Muscle layer of colon (tissue), 2 donors: ENCODE results near the gene CCL4.
"Not testable (repeated sequence)": the region's sequence is repeated elsewhere in the genome, so short reads cannot be mapped to it uniquely, and the experiment has no call there.

Experiments used
- H3K27ac ChIP-seq: one replicate; pipeline ENCODE4 v1.7.0; 2013; ENCODE audit warnings: low read depth, mild to moderate bottlenecking, low read length, moderate library complexity
- H3K27me3 ChIP-seq, 2 donors: one replicate each; pipeline ENCODE4 v1.7.0; 2013; ENCODE audit warnings: low read length in 2 of 2, mild to moderate bottlenecking in 2 of 2; ENCODE audit not compliant: insufficient read depth in 2 of 2, control insufficient read depth in 1 of 2
- H3K36me3 ChIP-seq: one replicate; pipeline ENCODE4 v1.7.0; 2013; ENCODE audit warnings: mild to moderate bottlenecking, low read length; ENCODE audit not compliant: insufficient read depth
- H3K4me1 ChIP-seq: one replicate; pipeline ENCODE4 v1.7.0; 2013; ENCODE audit warnings: mild to moderate bottlenecking, low read length; ENCODE audit not compliant: insufficient read depth
- H3K4me3 ChIP-seq, 2 donors: one replicate each; pipeline ENCODE4 v1.7.0; 2013; ENCODE audit warnings: low read length in 2 of 2, low read depth in 1 of 2, mild to moderate bottlenecking in 1 of 2, moderate library complexity in 1 of 2
- H3K9ac ChIP-seq: one replicate; pipeline ENCODE4 v1.7.0; 2013; ENCODE audit warnings: low read length
- H3K9me3 ChIP-seq: one replicate; pipeline ENCODE4 v1.7.0; 2013; ENCODE audit warnings: mild to moderate bottlenecking, low read length
- donor health status: abdominal sarcoma.
- donor health status: Adenocarcinoma of cecum.

The CCL4 gene

DNA sequence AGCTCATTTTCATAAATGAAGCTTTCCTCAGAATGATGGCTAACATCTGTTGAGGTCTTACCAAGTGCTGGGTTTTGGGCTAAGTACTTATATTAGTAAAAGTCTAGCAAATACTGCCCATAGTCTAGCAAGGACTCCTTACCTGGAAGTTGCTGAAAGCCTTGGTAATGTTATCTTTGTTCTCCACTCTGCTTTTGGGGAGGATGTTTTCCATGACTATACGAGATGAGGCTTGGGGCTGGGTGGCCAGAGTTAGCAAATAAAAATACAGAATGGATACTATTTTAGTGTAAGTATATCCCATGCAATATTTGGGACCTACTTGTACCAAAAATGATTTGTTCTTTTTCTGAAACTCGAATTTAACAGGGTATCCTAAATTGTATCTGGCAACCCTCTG, 31.9 kb upstream of the CCL4 start:
- Histone ChIP-seq H3K27me3 (no peaks in the 10 kb centered on the region), H3K4me1 (no peaks in the 10 kb centered on the region), H3K4me3 (no peak overlapping the region), H3K36me3 (no peaks in the 10 kb centered on the region), H3K27ac (no peak overlapping the region), H3K9ac (no peak overlapping the region), H3K9me3 (no peaks in the 10 kb centered on the region)

DNA sequence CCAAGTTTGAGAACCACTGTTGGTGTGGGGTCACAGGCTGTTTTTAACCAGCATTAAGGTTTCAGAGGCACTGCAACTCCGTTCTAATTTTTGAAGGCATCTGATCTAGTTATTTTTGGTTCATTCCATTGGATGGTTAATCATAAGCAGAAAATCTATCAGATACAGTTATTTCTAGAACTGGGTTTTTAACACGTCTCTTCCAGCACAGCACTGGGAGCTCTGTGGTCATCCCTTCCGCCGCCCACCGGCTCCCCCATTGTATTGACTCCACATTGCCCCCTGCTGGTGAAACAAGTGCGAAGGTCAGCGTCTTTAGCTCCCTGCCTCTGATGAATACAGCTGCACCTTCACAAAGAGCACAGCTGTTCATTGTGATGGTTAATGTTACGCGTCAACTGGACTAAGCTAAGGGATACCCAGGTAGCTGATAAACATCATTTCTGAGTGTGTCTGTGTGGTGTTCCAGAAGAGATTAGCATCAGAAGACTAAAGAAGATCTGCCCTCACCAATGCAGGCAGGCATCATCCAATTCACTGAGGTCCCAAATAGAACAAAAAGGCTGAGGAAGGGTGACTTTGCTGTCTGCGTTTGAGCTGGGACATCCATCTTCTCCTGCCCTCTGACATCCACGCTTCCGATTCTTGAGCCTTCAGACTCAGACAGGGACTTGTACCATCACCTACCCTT, 31.1 kb upstream of the CCL4 start:
- Histone ChIP-seq H3K4me3 (no peak overlapping the region), H3K27ac (no peak overlapping the region), H3K9me3 (no peaks in the 10 kb centered on the region), H3K36me3 (no peaks in the 10 kb centered on the region), H3K4me1 (no peaks in the 10 kb centered on the region), H3K27me3 (no peaks in the 10 kb centered on the region), H3K9ac (no peak overlapping the region)

- Histone ChIP-seq H3K4me3 (no peak overlapping the region), H3K4me1 (no peaks in the 10 kb centered on the region), H3K27me3 (no peaks in the 10 kb centered on the region), H3K27ac (no peak overlapping the region), H3K36me3 (no peaks in the 10 kb centered on the region), H3K9me3 (no peaks in the 10 kb centered on the region), H3K9ac (no peak overlapping the region)
Measured at GRCh38 chr17:36074365-36074764, 29.3 kb upstream of the CCL4 start.

DNA sequence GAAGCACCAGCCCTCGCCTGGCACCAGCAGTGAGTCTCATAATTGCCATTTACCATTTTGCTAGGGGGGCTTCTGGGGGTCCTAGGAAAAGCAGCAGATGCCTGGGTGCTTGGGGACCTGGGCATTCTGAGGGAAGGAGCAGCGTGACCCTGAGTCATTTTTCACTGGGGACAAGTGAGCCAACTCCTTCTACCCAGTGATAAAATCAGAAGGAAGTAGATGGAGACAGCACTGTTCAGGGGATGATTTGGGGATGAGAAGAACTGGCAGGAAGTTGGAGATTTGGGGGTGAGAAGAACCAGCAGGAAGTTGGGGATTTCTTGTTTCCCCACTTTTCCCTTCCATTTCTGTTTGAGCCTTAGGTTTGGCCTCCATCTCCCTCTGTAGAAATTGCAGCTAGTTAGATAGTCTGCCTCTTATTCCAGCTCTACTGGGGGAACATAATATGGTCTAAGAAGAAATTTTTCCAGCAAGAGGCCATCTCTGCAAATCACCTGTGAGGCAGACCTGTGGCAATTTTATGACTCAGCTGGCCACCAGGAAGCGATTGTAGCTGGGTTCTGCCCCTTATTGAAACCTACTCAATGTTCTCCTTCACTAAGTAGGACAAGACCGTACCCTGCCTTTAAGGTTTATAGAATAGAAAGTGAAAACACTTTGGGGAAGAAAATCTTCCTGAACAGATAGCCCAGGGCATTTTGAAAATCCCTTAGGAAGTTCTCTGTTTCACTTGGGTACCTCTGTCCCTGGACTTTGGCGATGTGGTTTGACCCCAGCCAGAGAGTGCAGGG, 21.8 kb upstream of the CCL4 start:
- H3K27me3 ChIP-seq, H3K9ac ChIP-seq, H3K4me3 ChIP-seq, H3K9me3 ChIP-seq, H3K4me1 ChIP-seq, H3K36me3 ChIP-seq, H3K27ac ChIP-seq: not testable (repeated sequence)

GRCh38 chr17:36082482-36083120, 21.0 kb upstream of the CCL4 start:
- H3K9ac ChIP-seq, H3K9me3 ChIP-seq, H3K4me3 ChIP-seq, H3K27ac ChIP-seq, H3K27me3 ChIP-seq, H3K4me1 ChIP-seq, H3K36me3 ChIP-seq: not testable (repeated sequence)

GRCh38 chr17:36083691-36084090, 19.9 kb upstream of the CCL4 start:
- H3K9ac ChIP-seq, H3K36me3 ChIP-seq, H3K27ac ChIP-seq, H3K9me3 ChIP-seq, H3K27me3 ChIP-seq, H3K4me3 ChIP-seq, H3K4me1 ChIP-seq: not testable (repeated sequence)

DNA sequence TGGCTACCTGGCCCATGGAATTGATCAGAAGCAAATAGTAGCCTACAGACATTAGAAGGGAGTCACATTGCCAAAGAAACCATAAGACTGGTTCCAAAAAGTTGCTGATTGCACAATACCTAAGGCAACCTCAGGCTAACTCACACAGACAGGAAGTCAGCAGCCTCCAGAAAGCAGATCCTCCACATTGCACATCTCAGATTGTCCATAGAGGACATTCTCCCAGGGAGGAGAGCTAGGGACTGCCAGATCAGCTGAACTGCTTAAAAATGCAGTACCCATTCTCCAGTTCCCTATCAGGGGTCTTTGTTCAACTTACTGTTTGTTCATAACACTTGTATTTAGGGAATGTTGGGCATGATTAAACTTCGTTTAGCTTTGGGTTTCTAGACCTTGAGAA, 17.9 kb upstream of the CCL4 start:
- Histone ChIP-seq H3K4me1 (no peaks in the 10 kb centered on the region), H3K4me3 (no peak overlapping the region), H3K9ac (no peak overlapping the region), H3K36me3 (no peaks in the 10 kb centered on the region), H3K9me3 (no peaks in the 10 kb centered on the region), H3K27me3 (no peaks in the 10 kb centered on the region), H3K27ac (no peak overlapping the region)

- H3K4me1 ChIP-seq, result no peaks in the 10 kb centered on the region
- no peak overlapping the region for H3K4me3 ChIP-seq
- H3K9ac ChIP-seq, result no peak overlapping the region
- no peak overlapping the region for H3K27ac ChIP-seq
- no peaks in the 10 kb centered on the region for H3K27me3 ChIP-seq
- H3K36me3 ChIP-seq, result no peaks in the 10 kb centered on the region
- H3K9me3 ChIP-seq, result no peaks in the 10 kb centered on the region
Measured at GRCh38 chr17:36086791-36087190, 16.8 kb upstream of the CCL4 start.

- H3K27me3 ChIP-seq, H3K27ac ChIP-seq, H3K36me3 ChIP-seq, H3K9me3 ChIP-seq, H3K4me3 ChIP-seq, H3K4me1 ChIP-seq, H3K9ac ChIP-seq: not testable (repeated sequence)
Measured at GRCh38 chr17:36087471-36087870, 16.2 kb upstream of the CCL4 start.

- H3K9me3 ChIP-seq, H3K4me1 ChIP-seq, H3K4me3 ChIP-seq, H3K36me3 ChIP-seq, H3K27me3 ChIP-seq, H3K27ac ChIP-seq, H3K9ac ChIP-seq: not testable (repeated sequence)
Measured at GRCh38 chr17:36087897-36088572, 15.6 kb upstream of the CCL4 start.

- no peaks in the 10 kb centered on the region for H3K27me3 ChIP-seq
- H3K36me3 ChIP-seq, result no peaks in the 10 kb centered on the region
- no peak overlapping the region for H3K27ac ChIP-seq
- no peak overlapping the region for H3K9ac ChIP-seq
- no peaks in the 10 kb centered on the region for H3K9me3 ChIP-seq
- H3K4me1 ChIP-seq, result no peaks in the 10 kb centered on the region
- no peak overlapping the region for H3K4me3 ChIP-seq
Measured at GRCh38 chr17:36088670-36089338, 14.8 kb upstream of the CCL4 start.
